NAMALWA (cell line): ENCODE data around the gene AKT1.
"Not testable (repeated sequence)": the region's sequence is repeated elsewhere in the genome, so short reads cannot be mapped to it uniquely, and the experiment has no call there.

Experiments
- DNase-seq: peaks from one replicate; pipeline ENCODE4 v3.0.0-alpha.2; 2015; ENCODE audit warnings: low spot score

Gene AKT1

GRCh38 chr14:104794993-104795780 is at the start of gene AKT1:
AKT1 (minus strand) TSS chr14:104795748; CDS start chr14:104792643, 3,105 bp downstream.
- no peak for DNase-seq

- DNase-seq: no peak
Observed at GRCh38 chr14:104845033-104845666, 49.6 kb upstream of the AKT1 start.

- no peak for DNase-seq
Observed at GRCh38 chr14:104844306-104845032, 48.9 kb upstream of the AKT1 start.

- DNase-seq: no peak
Observed at GRCh38 chr14:104843442-104844305, 48.1 kb upstream of the AKT1 start.

GRCh38 chr14:104843006-104843405 is 47.5 kb upstream of the AKT1 start:
- no peak for DNase-seq

GRCh38 chr14:104841730-104842129 is 46.2 kb upstream of the AKT1 start:
- no peak for DNase-seq

GRCh38 chr14:104836171-104836935 is 40.8 kb upstream of the AKT1 start:
- not testable (repeated sequence) for DNase-seq

- DNase-seq: no peak
Observed at GRCh38 chr14:104830781-104831180, 35.2 kb upstream of the AKT1 start.

GRCh38 chr14:104827177-104828055 is 31.9 kb upstream of the AKT1 start:
- DNase-seq: peak; percentile 78

- DNase-seq: no peak
Observed at GRCh38 chr14:104826861-104827176, 31.3 kb upstream of the AKT1 start.

GRCh38 chr14:104826189-104826860 is 30.8 kb upstream of the AKT1 start:
- peak; percentile 79 for DNase-seq

- no peak for DNase-seq
Observed at GRCh38 chr14:104824353-104824997, 28.9 kb upstream of the AKT1 start.

- no peak for DNase-seq
Observed at GRCh38 chr14:104822821-104823615, 27.5 kb upstream of the AKT1 start.

- DNase-seq: no peak
Observed at GRCh38 chr14:104821971-104822608, 26.5 kb upstream of the AKT1 start.

- no peak for DNase-seq
Observed at GRCh38 chr14:104821229-104821945, 25.8 kb upstream of the AKT1 start.

- DNase-seq: no peak
Observed at GRCh38 chr14:104820669-104821228, 25.2 kb upstream of the AKT1 start.

GRCh38 chr14:104819361-104819781 is 23.8 kb upstream of the AKT1 start:
- no peak for DNase-seq
